GM18519 (cell line): ENCODE data around the gene B3GAT3.
"Not testable (repeated sequence)": the region's sequence is repeated elsewhere in the genome, so short reads cannot be mapped to it uniquely, and the experiment has no call there.

Experiments used
- ATAC-seq: cut with Tn5 transposase; IDR thresholded peaks from one replicate; pipeline ENCODE4 v1.9.1; 2021; ENCODE audit warnings: mild to moderate bottlenecking, moderate library complexity; ENCODE audit not compliant: unreplicated experiment, low FRiP score

Gene B3GAT3

DNA sequence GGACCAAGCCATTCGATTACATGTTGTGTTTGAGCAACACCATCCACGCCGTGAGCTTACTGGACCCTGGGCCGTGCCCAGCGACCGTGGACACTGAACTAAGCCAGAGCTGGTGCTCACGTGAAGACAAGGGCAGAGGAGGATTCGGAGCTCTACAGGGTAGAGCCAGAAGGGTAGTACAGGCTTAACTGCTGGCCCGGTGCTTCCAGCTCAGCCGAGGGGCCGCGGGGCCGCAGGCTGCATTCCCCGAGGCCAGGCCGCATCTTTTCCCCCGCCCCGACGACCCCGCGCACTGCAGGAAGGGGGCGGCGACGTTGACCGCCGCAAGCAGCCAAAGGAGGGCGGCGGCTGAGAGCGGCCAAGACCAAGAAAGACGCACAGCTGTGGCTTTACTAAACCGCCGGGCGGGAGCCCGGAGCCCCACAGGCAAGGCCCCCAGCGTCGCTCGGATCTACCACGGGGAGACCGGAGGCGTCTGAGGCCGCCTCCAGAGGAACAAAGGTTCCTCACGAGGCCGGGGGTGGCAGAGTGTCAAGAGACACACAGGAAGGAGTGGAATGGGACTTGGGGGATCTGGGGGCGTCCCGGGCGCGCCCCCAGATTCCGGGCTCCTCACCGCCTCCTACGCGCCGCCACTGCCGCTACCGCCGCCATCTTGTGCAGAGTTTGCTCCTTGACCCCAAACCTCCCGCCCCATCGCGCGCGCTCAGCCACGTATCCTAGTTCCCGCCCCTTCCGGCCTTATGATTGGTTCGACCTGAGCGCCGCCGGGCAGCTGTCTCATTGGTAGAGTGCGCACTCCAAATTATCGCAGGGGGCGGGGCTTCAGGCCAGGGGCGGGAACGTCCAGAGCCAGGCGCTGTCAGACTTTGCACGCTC, 24.4 kb upstream of the B3GAT3 start, which contains the start of gene GANAB:
Gene GANAB (minus strand): TSS at position 668 of the 879 bp plus-strand sequence. CDS start 14 bp downstream, at position 654.
- ATAC-seq, result peak; percentile 74

GRCh38 chr11:62645671-62645945, 23.8 kb upstream of the B3GAT3 start:
- no peak for ATAC-seq

- ATAC-seq, result no peak
These were observed 22.4 kb upstream of the B3GAT3 start for GRCh38 chr11:62644220-62644619.

GRCh38 chr11:62632492-62632891, 10.7 kb upstream of the B3GAT3 start:
- no peak for ATAC-seq

GRCh38 chr11:62627713-62628112, 5.9 kb upstream of the B3GAT3 start:
- no peak for ATAC-seq

DNA sequence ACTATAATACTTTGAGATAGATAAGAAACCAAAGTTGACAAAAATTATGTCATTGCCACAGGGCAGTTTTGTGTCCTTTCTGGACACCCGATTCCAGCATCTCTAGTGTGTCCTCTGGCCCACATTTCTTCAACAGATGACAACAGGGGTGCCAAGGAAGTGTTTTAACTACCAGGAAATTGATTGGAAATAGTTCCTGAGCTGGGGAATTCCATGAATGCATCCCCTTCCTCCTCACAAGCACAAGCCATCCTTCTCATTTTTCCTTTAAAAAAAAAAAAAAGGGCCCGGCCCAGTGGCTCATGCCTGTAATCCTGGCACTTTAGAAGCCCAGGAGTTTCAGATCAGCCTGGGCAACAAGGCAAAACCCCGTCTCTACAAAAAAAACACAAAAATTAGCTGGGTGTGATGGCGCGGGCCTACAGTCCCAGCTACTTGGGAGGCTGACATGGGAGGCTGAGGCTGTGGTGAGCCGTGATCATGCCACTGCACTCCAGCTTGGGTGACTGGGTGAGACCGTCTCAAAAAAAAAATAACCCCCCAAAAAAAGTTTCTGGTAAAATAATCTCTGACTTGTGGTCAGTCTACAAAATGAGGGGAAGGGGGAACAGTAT, 797 bp upstream of the B3GAT3 start:
- no peak for ATAC-seq

DNA sequence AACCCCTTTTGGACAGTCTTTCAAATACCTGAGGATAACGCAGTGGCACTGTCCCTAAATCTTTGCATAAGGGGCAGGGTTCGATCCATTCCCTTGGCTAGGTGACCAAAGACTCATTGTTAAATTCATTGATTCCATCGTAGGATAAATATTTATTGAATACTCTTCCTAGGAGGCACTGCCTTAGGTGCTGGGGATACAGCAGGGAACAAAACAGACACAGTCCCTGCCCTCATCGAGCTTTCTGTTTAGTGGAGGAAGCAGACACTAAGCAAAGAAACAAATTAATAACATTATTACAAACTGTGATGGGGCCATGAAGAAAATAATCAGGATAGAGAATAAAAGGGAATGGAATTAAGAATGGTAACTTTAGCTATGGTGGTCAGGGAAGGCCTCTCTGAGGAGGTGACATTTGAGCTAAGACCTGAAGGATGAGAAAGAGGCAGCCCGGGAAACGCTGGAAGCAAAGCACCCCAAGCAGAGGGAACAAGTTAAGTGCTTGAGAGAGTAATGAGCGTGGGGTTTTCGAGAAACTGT, 689 bp downstream of the B3GAT3 start:
- ATAC-seq, result no peak

DNA sequence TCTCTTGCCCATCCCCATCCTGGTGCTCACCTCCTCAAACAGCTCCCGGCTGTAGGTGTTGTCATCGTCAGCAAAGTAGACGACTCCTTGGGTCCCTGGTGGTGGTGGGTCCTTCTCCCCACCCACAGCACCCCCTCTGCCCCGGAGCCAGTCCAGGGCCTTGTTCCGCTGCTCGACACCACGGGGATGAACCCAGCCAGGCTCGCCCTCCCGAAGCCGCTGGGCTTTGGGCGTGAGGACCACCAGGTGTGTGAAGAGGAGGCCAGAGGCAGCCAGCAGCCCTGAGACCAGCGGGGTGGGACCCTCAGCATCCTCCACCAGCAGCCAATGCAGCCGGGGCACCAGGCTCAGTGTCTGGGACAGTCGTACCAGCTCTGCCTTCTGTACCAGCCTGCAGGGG, 4.8 kb downstream of the B3GAT3 start:
- not testable (repeated sequence) for ATAC-seq

GRCh38 chr11:62615521-62615920, 6.3 kb downstream of the B3GAT3 start:
- no peak for ATAC-seq

DNA sequence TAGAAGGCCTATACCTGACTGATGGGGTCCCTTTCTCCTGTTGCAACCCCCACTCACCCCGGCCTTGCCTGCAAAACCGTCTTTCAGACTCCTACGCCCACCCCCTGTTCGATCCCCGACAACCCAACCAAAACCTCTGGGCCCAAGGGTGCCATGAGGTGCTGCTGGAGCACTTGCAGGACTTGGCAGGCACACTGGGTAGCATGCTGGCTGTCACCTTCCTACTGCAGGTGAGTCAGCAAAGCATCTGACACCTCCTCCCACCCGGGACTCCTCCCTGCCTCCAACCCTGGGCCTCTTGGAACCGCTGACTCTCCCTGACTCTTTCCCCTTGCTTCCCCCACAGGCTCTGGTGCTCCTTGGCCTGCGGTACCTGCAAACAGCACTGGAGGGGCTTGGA, 7.5 kb downstream of the B3GAT3 start:
- ATAC-seq, result no peak

DNA sequence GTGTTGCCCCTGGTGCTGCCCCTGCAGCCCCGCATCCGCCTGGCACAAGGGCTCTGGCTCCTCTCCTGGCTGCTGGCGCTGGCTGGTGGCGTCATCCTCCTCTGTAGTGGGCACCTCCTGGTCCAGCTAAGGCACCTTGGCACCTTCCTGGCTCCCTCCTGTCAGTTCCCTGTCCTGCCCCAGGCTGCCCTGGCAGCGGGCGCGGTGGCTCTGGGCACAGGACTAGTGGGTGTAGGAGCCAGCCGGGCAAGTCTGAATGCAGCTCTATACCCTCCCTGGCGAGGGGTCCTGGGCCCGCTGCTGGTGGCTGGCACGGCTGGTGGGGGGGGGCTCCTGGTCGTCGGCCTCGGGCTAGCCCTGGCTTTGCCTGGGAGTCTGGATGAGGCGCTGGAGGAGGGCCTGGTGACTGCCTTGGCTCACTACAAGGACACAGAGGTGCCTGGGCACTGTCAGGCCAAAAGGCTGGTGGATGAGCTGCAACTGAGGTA, 8.5 kb downstream of the B3GAT3 start:
- no peak for ATAC-seq

- peak; percentile 53 for ATAC-seq
These were observed 9.2 kb downstream of the B3GAT3 start, which contains the start of the genes EML3 and ROM1 for GRCh38 chr11:62612366-62613290. TSS of gene EML3 (minus strand) at chr11:62612775. CDS start at chr11:62612457, 318 bp downstream. TSS of gene ROM1 (plus strand) at chr11:62613257. CDS start at chr11:62613282, 25 bp downstream.

- ATAC-seq, result peak; percentile 5
These were observed 10.0 kb downstream of the B3GAT3 start for GRCh38 chr11:62611705-62612365.

DNA sequence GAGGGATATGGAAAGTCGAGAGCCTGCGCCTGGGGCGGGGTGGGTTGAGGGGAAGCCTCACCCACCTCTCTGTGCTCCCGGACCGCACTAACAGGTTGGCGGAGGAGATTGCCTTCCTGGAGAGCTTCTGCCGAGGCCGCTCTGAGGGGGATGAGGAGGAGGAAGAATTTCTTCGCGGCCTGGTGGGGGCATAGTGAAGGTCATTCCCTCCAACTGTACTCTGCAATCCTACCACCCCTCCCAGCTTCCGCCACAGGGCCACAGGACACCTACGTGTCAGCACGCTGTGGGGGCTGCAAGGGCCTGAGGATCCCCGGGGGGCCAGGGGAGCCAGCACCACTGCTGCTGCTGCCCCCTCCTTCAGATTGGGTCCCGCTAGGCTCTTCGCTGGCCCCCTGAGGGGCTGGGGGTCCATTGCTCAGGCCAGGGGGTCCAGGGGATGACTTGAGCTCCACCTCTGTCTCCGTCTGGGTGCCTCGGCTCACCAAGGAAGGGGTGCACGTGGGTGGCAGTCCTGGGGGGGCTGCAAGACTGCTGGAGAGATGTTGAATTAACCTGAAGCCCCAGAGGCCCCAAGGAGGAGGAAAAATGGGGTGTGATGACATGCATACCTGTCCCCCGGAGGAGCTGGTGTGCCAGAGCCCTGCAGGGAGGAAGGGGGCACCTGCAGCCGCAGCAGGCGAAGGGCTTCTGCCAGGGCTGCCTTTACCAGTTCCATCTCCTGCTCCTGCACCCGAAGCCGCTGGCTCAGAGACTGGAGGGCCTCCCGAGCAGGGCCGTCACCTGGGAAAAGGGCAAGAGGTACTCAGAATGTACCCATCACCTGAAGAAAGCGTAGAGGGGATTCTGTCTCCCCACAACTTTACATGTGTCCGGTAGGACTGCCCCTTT, 10.7 kb downstream of the B3GAT3 start:
- ATAC-seq, result no peak

GRCh38 chr11:62610403-62610802, 11.4 kb downstream of the B3GAT3 start:
- no peak for ATAC-seq

GRCh38 chr11:62608776-62609175, 13.0 kb downstream of the B3GAT3 start:
- ATAC-seq, result no peak

GRCh38 chr11:62607714-62608113, 14.1 kb downstream of the B3GAT3 start:
- no peak for ATAC-seq

GRCh38 chr11:62605902-62606301, 15.9 kb downstream of the B3GAT3 start:
- no peak for ATAC-seq

- no peak for ATAC-seq
These were observed 16.3 kb downstream of the B3GAT3 start for GRCh38 chr11:62605467-62605866.
